ENCODE results near the gene TMEM120B.

- TF ChIP-seq MAZ (IDR thresholded peaks at IDR 0.05; ENCODE audit: borderline replicate concordance, low read depth, low read length) = no peak
- TF ChIP-seq CTCF (conservative IDR thresholded peaks at IDR 0.05; ENCODE audit: low read depth, low read length) = no peak
- TF ChIP-seq MXI1 (IDR thresholded peaks at IDR 0.05; ENCODE audit: borderline replicate concordance, low read depth, low read length) = no peak
- TF ChIP-seq POLR2A (IDR thresholded peaks at IDR 0.05; ENCODE audit: low read depth, low read length) = no peak
- TF ChIP-seq RAD21 (IDR thresholded peaks at IDR 0.05; ENCODE audit: low read length) = no peak
Measured at GRCh38 chr12:121741743-121742142, 29.2 kb downstream of the TMEM120B start.

Data from IMR-90 (cell line).